IMR-90 (cell line): ENCODE data around the gene ANLN. TPM values are rescaled to one million over a fixed set of nuclear protein-coding genes. Genes with fewer than 3 reads are reported as not detected.

Experiments used
- ATAC-seq: fragments of 200-7000 bp; cut with Tn5 transposase; 2 replicates; pipeline ENCODE4 v1.9.1; 2020; ENCODE audit warnings: low read depth, mild to moderate bottlenecking, moderate library complexity
- BruUV-seq: library from RNA; stranded (reverse); fragments of 400-500 nt; replicated peaks from 2 replicates; lab custom pipeline; 2021; lab: Mats Ljungman, UMichigan
- CTCF ChIA-PET: fragments of 300-600 bp; formaldehyde crosslinking; extraction: SDS; loops from one replicate; lab custom pipeline; 2021; ENCODE audit warnings: antibody characterized with exemption; lab: Yijun Ruan, JAX
- POLR2A ChIA-PET: fragments of 300-600 bp; sonication (Branson Sonifier 250); formaldehyde crosslinking; loops from one replicate; lab custom pipeline; 2022; ENCODE audit warnings: antibody characterized with exemption; ENCODE audit not compliant: unreplicated experiment; lab: Charles Lee
- DNase-seq: peaks from one replicate; pipeline ENCODE4 v3.0.0; 2013
- H2AFZ ChIP-seq: replicated peaks from 2 replicates; pipeline ENCODE3; 2013; ENCODE audit warnings: low read length, mild to moderate bottlenecking; ENCODE audit not compliant: poor library complexity
- H2AK5ac ChIP-seq: 2 replicates; pipeline ENCODE4 v1.6.1; 2013; ENCODE audit warnings: low read depth, low read length, inconsistent platforms
- H2AK9ac ChIP-seq: replicated peaks from 2 replicates; pipeline ENCODE3; 2013; ENCODE audit warnings: mild to moderate bottlenecking, low read depth, low read length, moderate library complexity; ENCODE audit not compliant: poor library complexity
- H2BK120ac ChIP-seq: 2 replicates; pipeline ENCODE4 v1.6.1; 2013; ENCODE audit warnings: low read depth, low read length, inconsistent platforms
- H2BK15ac ChIP-seq: 3 replicates; pipeline ENCODE4 v1.6.1; 2013; ENCODE audit warnings: low read depth, low read length, inconsistent platforms
- H2BK20ac ChIP-seq: 2 replicates; pipeline ENCODE4 v1.6.1; 2013; ENCODE audit warnings: low read depth, mild to moderate bottlenecking, inconsistent platforms, low read length, moderate library complexity
- H2BK5ac ChIP-seq: 2 replicates; pipeline ENCODE4 v1.6.1; 2013; ENCODE audit warnings: mild to moderate bottlenecking, low read depth, low read length, inconsistent platforms; ENCODE audit not compliant: poor library complexity, severe bottlenecking
- H3K14ac ChIP-seq: replicated peaks from 2 replicates; pipeline ENCODE4 v1.6.1; 2013; ENCODE audit warnings: low read depth, low read length, inconsistent platforms
- H3K18ac ChIP-seq: 2 replicates; pipeline ENCODE4 v1.6.1; 2013; ENCODE audit warnings: low read depth, low read length, control low read depth
- H3K23ac ChIP-seq: 2 replicates; pipeline ENCODE4 v1.6.1; 2013; ENCODE audit warnings: low read depth, low read length, inconsistent platforms
- H3K27ac ChIP-seq: 2 replicates; pipeline ENCODE4 v1.5.1; 2013; ENCODE audit warnings: mild to moderate bottlenecking, control low read depth, low read length; ENCODE audit not compliant: insufficient read depth
- H3K27me3 ChIP-seq: 2 replicates; pipeline ENCODE4 v1.6.1; 2013; ENCODE audit warnings: low read length; ENCODE audit not compliant: control insufficient read depth, insufficient read depth
- H3K36me3 ChIP-seq: 2 replicates; pipeline ENCODE4 v1.6.1; 2013; ENCODE audit warnings: low read length, mixed read lengths; ENCODE audit not compliant: control insufficient read depth, insufficient read depth
- H3K4ac ChIP-seq: 2 replicates; pipeline ENCODE4 v1.6.1; 2013; ENCODE audit warnings: low read depth, low read length, inconsistent platforms
- H3K4me1 ChIP-seq: 2 replicates; pipeline ENCODE4 v1.6.1; 2013; ENCODE audit warnings: low read length, mixed read lengths; ENCODE audit not compliant: control insufficient read depth, insufficient read depth
- H3K4me2 ChIP-seq: 2 replicates; pipeline ENCODE4 v1.6.1; 2013; ENCODE audit warnings: low read depth, mild to moderate bottlenecking, control low read depth, low read length, moderate library complexity
- H3K4me3 ChIP-seq: 2 replicates; pipeline ENCODE4 v1.5.1; 2013; ENCODE audit warnings: low read depth, mild to moderate bottlenecking, control low read depth, low read length, moderate library complexity; ENCODE audit not compliant: insufficient read depth
- H3K56ac ChIP-seq: 2 replicates; pipeline ENCODE4 v1.6.1; 2013; ENCODE audit warnings: low read length, inconsistent platforms; ENCODE audit not compliant: insufficient read depth; ENCODE audit errors: extremely low read depth
- H3K79me1 ChIP-seq, 2 experiments: 2 replicates each; pipeline ENCODE4 v1.6.1; 2013; ENCODE audit warnings: low read length in 2 of 2, inconsistent platforms in 1 of 2, low read depth in 1 of 2
- H3K9ac ChIP-seq: 2 replicates; pipeline ENCODE4 v1.6.1; 2013; ENCODE audit warnings: low read depth, low read length, control low read depth
- H3K9me1 ChIP-seq: 2 replicates; pipeline ENCODE4 v1.6.1; 2013; ENCODE audit warnings: low read length, inconsistent platforms; ENCODE audit not compliant: insufficient read depth
- H3K9me3 ChIP-seq: 2 replicates; pipeline ENCODE4 v1.6.1; 2013; ENCODE audit warnings: low read length; ENCODE audit not compliant: control insufficient read depth, insufficient read depth
- H4K20me1 ChIP-seq: 2 replicates; pipeline ENCODE4 v1.6.1; 2013; ENCODE audit warnings: low read length, inconsistent platforms; ENCODE audit not compliant: insufficient read depth
- H4K5ac ChIP-seq: 2 replicates; pipeline ENCODE4 v1.6.1; 2013; ENCODE audit warnings: mild to moderate bottlenecking, low read depth, low read length, control low read depth
- H4K8ac ChIP-seq, 2 experiments: 2 replicates each; pipeline ENCODE4 v1.6.1; 2013; ENCODE audit warnings: low read depth in 2 of 2, low read length in 2 of 2, control low read depth in 1 of 2, inconsistent platforms in 1 of 2
- H4K91ac ChIP-seq: 2 replicates; pipeline ENCODE4 v1.6.1; 2013; ENCODE audit warnings: low read depth, low read length, inconsistent platforms; ENCODE audit not compliant: insufficient read depth
- CEBPB ChIP-seq: IDR thresholded peaks from 2 replicates; pipeline ENCODE4 v1.6.1; 2012; ENCODE audit warnings: low read depth, low read length, improper control_type of control experiment
- CHD1 ChIP-seq: IDR thresholded peaks from 2 replicates; pipeline ENCODE4 v1.6.1; 2012; ENCODE audit warnings: low read depth, low read length, improper control_type of control experiment
- CTCF ChIP-seq: conservative IDR thresholded peaks from 2 replicates; pipeline ENCODE4 v1.5.1; 2012; ENCODE audit warnings: mild to moderate bottlenecking, low read depth, low read length, improper control_type of control experiment
- ELK1 ChIP-seq: fragments of 150-350 bp; IDR thresholded peaks from 2 replicates; pipeline ENCODE4 v1.6.1; 2016; ENCODE audit warnings: low read depth, mild to moderate bottlenecking, low read length, moderate library complexity, borderline replicate concordance
- FOS ChIP-seq: fragments of 150-350 bp; IDR thresholded peaks from 2 replicates; pipeline ENCODE4 v1.6.1; 2016; ENCODE audit warnings: low read depth, low read length
- MAFK ChIP-seq: IDR thresholded peaks from 2 replicates; pipeline ENCODE4 v1.6.1; 2012; ENCODE audit warnings: low read depth, low read length, improper control_type of control experiment
- MXI1 ChIP-seq: IDR thresholded peaks from 2 replicates; pipeline ENCODE4 v1.6.1; 2012; ENCODE audit warnings: low read depth, mild to moderate bottlenecking, low read length, moderate library complexity, borderline replicate concordance
- RAD21 ChIP-seq: IDR thresholded peaks from 2 replicates; pipeline ENCODE4 v1.6.1; 2012; ENCODE audit warnings: low read length, improper control_type of control experiment
- RCOR1 ChIP-seq: IDR thresholded peaks from 2 replicates; pipeline ENCODE4 v1.6.1; 2012; ENCODE audit warnings: mild to moderate bottlenecking, low read length, improper control_type of control experiment; ENCODE audit not compliant: insufficient replicate concordance
- RFX5 ChIP-seq: IDR thresholded peaks from 2 replicates; pipeline ENCODE4 v1.8.0; 2012; ENCODE audit warnings: low read depth, mild to moderate bottlenecking, low read length, moderate library complexity
- SMC3 ChIP-seq: fragments of 150-350 bp; IDR thresholded peaks from 2 replicates; pipeline ENCODE4 v1.6.1; 2016; ENCODE audit warnings: low read depth, mild to moderate bottlenecking, antibody characterized with exemption, low read length, moderate library complexity
- USF2 ChIP-seq: fragments of 150-350 bp; IDR thresholded peaks from 2 replicates; pipeline ENCODE4 v1.6.1; 2017; ENCODE audit warnings: mild to moderate bottlenecking, antibody characterized with exemption, low read length, low read depth
- WGBS, 2 experiments: methylation state at CpG; one replicate each; pipeline versions ENCODE4 v1.1.5 to v1.1.7; 2013; ENCODE audit warnings: missing lambda C conversion rate in 2 of 2; ENCODE audit not compliant: insufficient read length in 1 of 2; ENCODE audit errors: extremely low coverage in 2 of 2; 5-methylcytosine and 5-hydroxymethylcytosine counted together
- dilution Hi-C: fragments of 300-500 bp; cut with HindIII; formaldehyde crosslinking; loops from one replicate; pipeline ENCODE4 v1.14.3; 2018; ENCODE audit warnings: low sequenced_read_pairs; ENCODE audit not compliant: unreplicated experiment
- in situ Hi-C: fragments of 300-500 bp; cut with MboI; formaldehyde crosslinking; loops from 3 replicates; pipeline ENCODE4 v1.14.3; 2019; ENCODE audit warnings: low sequenced_read_pairs, inconsistent platforms, mixed read lengths
- intact Hi-C: fragments of 100-400 bp; cut with micrococcal nuclease; formaldehyde crosslinking; loops from 2 replicates; pipeline ENCODE4 v1.10.0; 2022
- polyA plus RNA-seq, 3 experiments: library from polyadenylated mRNA; depleted of rRNA; stranded (reverse); fragments of >200 nt; gene quantifications; 2 replicates each; pipeline ENCODE4 v1.2.3, GENCODE V29; 2012; ENCODE audit warnings: low replicate concordance in 1 of 3
- total RNA-seq: library from RNA; depleted of rRNA; stranded (reverse); fragments of >200 nt; gene quantifications from 2 replicates; pipeline ENCODE4 v1.2.3, GENCODE V29; 2012

ANLN gene
- total and polyA plus RNA-seq, 2 of the 4 experiments (the other 2 are of a cell fraction), result 60.5 to 276 TPM

- no peak overlapping the region for H2AK5ac ChIP-seq
- no peak overlapping the region for H2BK20ac ChIP-seq
- H3K27me3 ChIP-seq, result no peaks in the 10 kb centered on the region; the same call in 1 of the 2 replicates
- H3K4me1 ChIP-seq, result no peaks in the 10 kb centered on the region
- H2BK15ac ChIP-seq, result no peak overlapping the region
- DNase-seq (no peak), ATAC-seq (no peak)
- H3K56ac ChIP-seq, result no peak overlapping the region
- CTCF ChIA-PET, result no interaction called here
- no TSS peak for BruUV-seq
- no peaks in the 10 kb centered on the region for H3K36me3 ChIP-seq
- no peak overlapping the region for H4K91ac ChIP-seq
- no peaks in the 10 kb centered on the region for H3K9me1 ChIP-seq
- no peak overlapping the region for H2BK5ac ChIP-seq
- H3K9me3 ChIP-seq, result no peaks in the 10 kb centered on the region
- no peaks in the 10 kb centered on the region for H4K20me1 ChIP-seq
- H3K9ac ChIP-seq, result no peak overlapping the region
- no peak overlapping the region for H3K23ac ChIP-seq
- TF ChIP-seq MXI1, result no peak
- TF ChIP-seq SMC3, result no peak
- TF ChIP-seq ELK1, result no peak
- TF ChIP-seq CHD1, result no peak
- TF ChIP-seq MAFK, result no peak
- no peak for TF ChIP-seq CEBPB
- no peak for TF ChIP-seq USF2
- TF ChIP-seq RFX5, result no peak
- TF ChIP-seq CTCF, result no peak
- no peak for TF ChIP-seq RAD21
- no peak for TF ChIP-seq RCOR1
- no peak for TF ChIP-seq FOS
- no peak overlapping the region for H3K14ac ChIP-seq
- no peak overlapping the region for H3K4me2 ChIP-seq
- WGBS, 2 experiments, result 50% methylated on average over 2 of the region's 2 CpGs; no CpG with 5 or more reads in 1 of the 2 experiments
- no peak overlapping the region for H2AFZ ChIP-seq
- intact Hi-C loops (no loop called here), dilution Hi-C loops (no loop called here), in situ Hi-C loops (no loop called here)
- H3K4me3 ChIP-seq, result no peak overlapping the region
- H3K4ac ChIP-seq, result no peak overlapping the region
- POLR2A ChIA-PET, result no interaction called here
- no peak overlapping the region for H4K5ac ChIP-seq
- H3K27ac ChIP-seq, result no peak overlapping the region
- no peak overlapping the region for H2AK9ac ChIP-seq
- no peaks in the 10 kb centered on the region for H3K79me1 ChIP-seq
- H4K8ac ChIP-seq, result no peak overlapping the region
- H3K18ac ChIP-seq, result no peak overlapping the region
- H2BK120ac ChIP-seq, result no peak overlapping the region
Measured at GRCh38 chr7:36379831-36380504, 9.7 kb upstream of the ANLN start.
